ENCODE measurements around the gene LBX1.

DNA sequence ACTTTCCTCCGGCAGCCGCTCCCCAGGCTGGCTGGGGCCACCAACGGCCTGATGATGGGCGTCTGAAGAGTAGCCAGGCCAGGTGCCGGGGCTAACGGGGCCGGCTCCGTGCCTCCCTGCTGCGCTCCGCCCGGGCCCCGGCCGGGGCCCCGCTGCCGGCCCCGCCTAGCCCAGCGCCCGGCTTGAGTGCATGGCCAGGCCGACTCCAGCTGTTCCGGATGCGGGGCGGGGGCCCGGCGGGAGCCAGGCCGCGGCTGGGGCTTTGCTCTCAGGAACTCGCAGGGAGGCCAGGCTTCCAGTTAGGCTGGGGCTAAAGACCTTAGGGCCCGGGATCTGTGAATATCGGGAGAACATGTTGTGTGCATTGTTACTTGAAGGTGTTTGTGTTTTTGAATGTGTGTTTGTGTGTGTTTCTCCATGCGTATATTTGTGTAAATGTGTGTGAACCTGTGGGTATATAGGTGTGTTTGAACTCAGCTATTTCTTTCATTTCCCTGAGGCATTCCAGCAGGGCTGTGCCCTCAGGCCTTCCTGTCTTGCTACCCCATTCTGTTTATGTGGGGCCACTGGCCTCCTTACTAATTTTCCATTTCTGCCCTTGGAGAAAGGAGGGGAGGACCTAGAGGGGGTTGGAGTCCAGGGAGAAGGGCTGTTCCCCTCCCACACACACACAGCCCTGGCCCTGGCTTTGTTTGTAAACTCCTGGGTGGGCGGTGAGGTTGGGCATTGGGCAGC, 1.1 kb upstream of the LBX1 start:
- no peak for TF ChIP-seq FOXM1 (IDR thresholded peaks at IDR 0.05; ENCODE audit: borderline replicate concordance)
- TF ChIP-seq SP1 (IDR thresholded peaks at IDR 0.05) = no peak
- no peak for TF ChIP-seq FOXA1 (IDR thresholded peaks at IDR 0.05)
- no peak for TF ChIP-seq LEF1 (IDR thresholded peaks at IDR 0.05; ENCODE audit: borderline replicate concordance)
- TF ChIP-seq BHLHE40 (IDR thresholded peaks at IDR 0.05; ENCODE audit: borderline replicate concordance) = no peak
- no peak for TF ChIP-seq L3MBTL2 (conservative IDR thresholded peaks at IDR 0.05)
- no peak for TF ChIP-seq SUZ12 (IDR thresholded peaks at IDR 0.05)
- TF ChIP-seq ELF4 (IDR thresholded peaks at IDR 0.05) = no peak
- TF ChIP-seq TARDBP (IDR thresholded peaks at IDR 0.05) = no peak
- TF ChIP-seq CTBP1 (IDR thresholded peaks at IDR 0.05; ENCODE audit: borderline replicate concordance) = no peak
- no peak for TF ChIP-seq FOXK2 (IDR thresholded peaks at IDR 0.05)
- TF ChIP-seq, protein P1, sequence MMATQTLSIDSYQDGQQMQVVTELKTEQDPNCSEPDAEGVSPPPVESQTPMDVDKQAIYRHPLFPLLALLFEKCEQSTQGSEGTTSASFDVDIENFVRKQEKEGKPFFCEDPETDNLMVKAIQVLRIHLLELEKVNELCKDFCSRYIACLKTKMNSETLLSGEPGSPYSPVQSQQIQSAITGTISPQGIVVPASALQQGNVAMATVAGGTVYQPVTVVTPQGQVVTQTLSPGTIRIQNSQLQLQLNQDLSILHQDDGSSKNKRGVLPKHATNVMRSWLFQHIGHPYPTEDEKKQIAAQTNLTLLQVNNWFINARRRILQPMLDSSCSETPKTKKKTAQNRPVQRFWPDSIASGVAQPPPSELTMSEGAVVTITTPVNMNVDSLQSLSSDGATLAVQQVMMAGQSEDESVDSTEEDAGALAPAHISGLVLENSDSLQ (IDR thresholded peaks at IDR 0.05) = no peak
